Astrocyte (in vitro differentiated cells and primary cell): ENCODE measurements around the gene NRP1. TPM values are rescaled to one million over a fixed set of nuclear protein-coding genes. Genes with fewer than 3 reads are reported as not detected.
A peak's percentile ranks its signal among the peaks of the same experiment; 100 is the strongest.

Experiments
- DNase-seq: peaks from one replicate; pipeline ENCODE4 v3.0.0-alpha.2; 2010; ENCODE audit warnings: low read depth
- FAIRE-seq: peaks from 2 replicates; lab custom pipeline; 2011; peaks lifted over from hg19 to GRCh38; lab: Jason Lieb, UNC
- H2AFZ ChIP-seq: 2 replicates; pipeline ENCODE4 v1.6.0; 2012; ENCODE audit warnings: low read depth, low read length, inconsistent platforms
- H3K27ac ChIP-seq: 2 replicates; pipeline ENCODE4 v1.5.1; 2011; ENCODE audit warnings: low read depth, low read length, inconsistent platforms
- H3K27me3 ChIP-seq: 2 replicates; pipeline ENCODE4 v1.6.0; 2011; ENCODE audit warnings: low read length, inconsistent platforms; ENCODE audit not compliant: insufficient read depth
- H3K36me3 ChIP-seq: 2 replicates; pipeline ENCODE4 v1.5.1; 2011; ENCODE audit warnings: low read length, inconsistent platforms; ENCODE audit not compliant: insufficient read depth
- H3K4me1 ChIP-seq: 2 replicates; pipeline ENCODE4 v1.5.1; 2011; ENCODE audit warnings: low read length, inconsistent platforms; ENCODE audit not compliant: insufficient read depth
- H3K4me2 ChIP-seq: 2 replicates; pipeline ENCODE4 v1.6.0; 2012; ENCODE audit warnings: low read length, inconsistent platforms
- H3K4me3 ChIP-seq: 2 replicates; pipeline ENCODE4 v1.5.1; 2011; ENCODE audit warnings: low read depth, mild to moderate bottlenecking, low read length, inconsistent platforms; ENCODE audit not compliant: insufficient read depth
- H3K79me2 ChIP-seq: 2 replicates; pipeline ENCODE4 v1.6.0; 2012; ENCODE audit warnings: mild to moderate bottlenecking, low read length, inconsistent platforms; ENCODE audit not compliant: insufficient read depth
- H3K9ac ChIP-seq: 2 replicates; pipeline ENCODE4 v1.6.0; 2012; ENCODE audit warnings: mild to moderate bottlenecking, low read length, inconsistent platforms
- H3K9me3 ChIP-seq: 2 replicates; pipeline ENCODE4 v1.5.1; 2012; ENCODE audit warnings: low read depth, mild to moderate bottlenecking, low read length, inconsistent platforms; ENCODE audit not compliant: insufficient read depth
- H4K20me1 ChIP-seq: 2 replicates; pipeline ENCODE4 v1.6.0; 2012; ENCODE audit warnings: low read length, inconsistent platforms; ENCODE audit not compliant: insufficient read depth
- H3K27ac Mint-ChIP-seq: one replicate; pipeline ENCODE4 v1.8.0; 2021; ENCODE audit warnings: mild to moderate bottlenecking, mixed read lengths; ENCODE audit not compliant: unreplicated experiment
- H3K27me3 Mint-ChIP-seq: one replicate; pipeline ENCODE4 v1.8.0; 2021; ENCODE audit warnings: low read depth, mixed read lengths; ENCODE audit not compliant: unreplicated experiment
- H3K36me3 Mint-ChIP-seq: one replicate; pipeline ENCODE4 v1.8.0; 2021; ENCODE audit warnings: low read depth, mixed read lengths; ENCODE audit not compliant: unreplicated experiment
- H3K4me1 Mint-ChIP-seq: one replicate; pipeline ENCODE4 v1.8.0; 2021; ENCODE audit warnings: low read depth, mixed read lengths; ENCODE audit not compliant: unreplicated experiment
- H3K4me3 Mint-ChIP-seq: one replicate; pipeline ENCODE4 v1.8.0; 2021; ENCODE audit warnings: mild to moderate bottlenecking, moderate library complexity, mixed read lengths; ENCODE audit not compliant: unreplicated experiment
- H3K9me3 Mint-ChIP-seq: one replicate; pipeline ENCODE4 v1.8.0; 2021; ENCODE audit warnings: mild to moderate bottlenecking, mixed read lengths; ENCODE audit not compliant: unreplicated experiment
- CTCF ChIP-seq: IDR thresholded peaks from 2 replicates; pipeline ENCODE4 v1.5.1; 2011; ENCODE audit warnings: low read depth, mild to moderate bottlenecking, inconsistent platforms, low read length, moderate library complexity; ENCODE audit not compliant: insufficient read depth
- EZH2 ChIP-seq: IDR thresholded peaks from 2 replicates; pipeline ENCODE4 v1.6.1; 2012; ENCODE audit warnings: mild to moderate bottlenecking, low read length, inconsistent platforms; ENCODE audit not compliant: insufficient read depth
- total RNA-seq: library from RNA; stranded (reverse); gene quantifications from 2 replicates; pipeline ENCODE4 v1.2.1, GENCODE V29; 2021

NRP1 gene
- total RNA-seq, 1 donor from 2014 or later, result 59.4 TPM

- TF ChIP-seq EZH2, result no peak
- TF ChIP-seq CTCF, result no peak
- no peak overlapping the region for H3K4me2 ChIP-seq
- peaks cover 96% of the 10 kb centered on the region for H3K79me2 ChIP-seq
- no peak overlapping the region for H3K27ac ChIP-seq
- H3K27ac Mint-ChIP-seq, result no peak overlapping the region
- H3K4me3 Mint-ChIP-seq, result no peak overlapping the region
- no peak for DNase-seq
- no peaks in the 10 kb centered on the region for H3K27me3 ChIP-seq
- H3K36me3 ChIP-seq, result peaks cover 4% of the 10 kb centered on the region
- H3K9me3 ChIP-seq, result no peaks in the 10 kb centered on the region
- H2AFZ ChIP-seq, result no peak overlapping the region
- FAIRE-seq, result peak; percentile 26
- peaks cover 39% of the 10 kb centered on the region for H4K20me1 ChIP-seq
- H3K36me3 Mint-ChIP-seq, result peaks cover 3% of the 10 kb centered on the region
- H3K4me3 ChIP-seq, result no peak overlapping the region
- H3K4me1 Mint-ChIP-seq, result peaks cover 9% of the 10 kb centered on the region
- H3K4me1 ChIP-seq, result peaks cover 16% of the 10 kb centered on the region
- H3K9ac ChIP-seq, result no peak overlapping the region
- no peaks in the 10 kb centered on the region for H3K27me3 Mint-ChIP-seq
- no peaks in the 10 kb centered on the region for H3K9me3 Mint-ChIP-seq
These were observed 48.1 kb downstream of the NRP1 start for GRCh38 chr10:33286157-33286934.

GRCh38 chr10:33284945-33285344, 49.5 kb downstream of the NRP1 start:
- no peak overlapping the region for H3K4me3 Mint-ChIP-seq
- no peaks in the 10 kb centered on the region for H3K9me3 ChIP-seq
- H3K27ac ChIP-seq, result no peak overlapping the region
- peaks cover 92% of the 10 kb centered on the region for H3K79me2 ChIP-seq
- H3K36me3 Mint-ChIP-seq, result peaks cover 3% of the 10 kb centered on the region
- no peak overlapping the region for H3K27ac Mint-ChIP-seq
- no peaks in the 10 kb centered on the region for H3K9me3 Mint-ChIP-seq
- H2AFZ ChIP-seq, result no peak overlapping the region
- peak; percentile 26 for FAIRE-seq
- H3K9ac ChIP-seq, result no peak overlapping the region
- no peaks in the 10 kb centered on the region for H3K27me3 Mint-ChIP-seq
- TF ChIP-seq CTCF, result no peak
- no peak for TF ChIP-seq EZH2
- peaks cover 39% of the 10 kb centered on the region for H4K20me1 ChIP-seq
- H3K4me1 Mint-ChIP-seq, result no peaks in the 10 kb centered on the region
- H3K4me3 ChIP-seq, result no peak overlapping the region
- no peak for DNase-seq
- H3K27me3 ChIP-seq, result no peaks in the 10 kb centered on the region
- peaks cover 2% of the 10 kb centered on the region for H3K4me1 ChIP-seq
- no peak overlapping the region for H3K4me2 ChIP-seq
- peaks cover 5% of the 10 kb centered on the region for H3K36me3 ChIP-seq
